Stimulated activated CD8-positive, alpha-beta memory T cell treated with anti-CD3 and anti-CD28 coated beads, Interleukin-12 subunit alpha, Interleukin-12 subunit beta, amount 100 ng/mL, for 24 hours (primary cell): ENCODE data around the gene ARMH4.
"Not testable (repeated sequence)": the region's sequence is repeated elsewhere in the genome, so short reads cannot be mapped to it uniquely, and the experiment has no call there.

Source experiments
- DNase-seq: peaks from one replicate; pipeline ENCODE4 v3.0.0-alpha.2; 2020; ENCODE audit errors: extremely low read depth

ARMH4 gene

GRCh38 chr14:58145936-58146335 is 6.1 kb downstream of the ARMH4 start:
- no peak for DNase-seq

- DNase-seq = no peak
Observed at GRCh38 chr14:58143106-58143505, 8.9 kb downstream of the ARMH4 start.

GRCh38 chr14:58141893-58142292 is 10.1 kb downstream of the ARMH4 start:
- DNase-seq = no peak

GRCh38 chr14:58138714-58139482 is 13.1 kb downstream of the ARMH4 start:
- DNase-seq = no peak

GRCh38 chr14:58138031-58138713 is 13.8 kb downstream of the ARMH4 start:
- DNase-seq = no peak

GRCh38 chr14:58133739-58134138 is 18.3 kb downstream of the ARMH4 start:
- no peak for DNase-seq

GRCh38 chr14:58131386-58131785 is 20.6 kb downstream of the ARMH4 start:
- DNase-seq = no peak

- no peak for DNase-seq
Observed at GRCh38 chr14:58130116-58130782, 21.8 kb downstream of the ARMH4 start.

- no peak for DNase-seq
Observed at GRCh38 chr14:58129208-58129607, 22.8 kb downstream of the ARMH4 start.

GRCh38 chr14:58128416-58128815 is 23.6 kb downstream of the ARMH4 start:
- DNase-seq = no peak

GRCh38 chr14:58122546-58122945 is 29.5 kb downstream of the ARMH4 start:
- DNase-seq = not testable (repeated sequence)

GRCh38 chr14:58121530-58122186 is 30.4 kb downstream of the ARMH4 start:
- DNase-seq = no peak

- DNase-seq = no peak
Observed at GRCh38 chr14:58119381-58119780, 32.6 kb downstream of the ARMH4 start.

GRCh38 chr14:58118097-58118815 is 33.8 kb downstream of the ARMH4 start:
- DNase-seq = no peak

GRCh38 chr14:58109744-58110143 is 42.3 kb downstream of the ARMH4 start:
- no peak for DNase-seq

- DNase-seq = no peak
Observed at GRCh38 chr14:58108717-58109116, 43.3 kb downstream of the ARMH4 start.

GRCh38 chr14:58107947-58108552 is 44.0 kb downstream of the ARMH4 start:
- no peak for DNase-seq

GRCh38 chr14:58107041-58107440 is 45.0 kb downstream of the ARMH4 start:
- no peak for DNase-seq

GRCh38 chr14:58106446-58106845 is 45.6 kb downstream of the ARMH4 start:
- DNase-seq = no peak

GRCh38 chr14:58104808-58105207 is 47.2 kb downstream of the ARMH4 start:
- DNase-seq = no peak

- no peak for DNase-seq
Observed at GRCh38 chr14:58100735-58101368, 51.2 kb downstream of the ARMH4 start.
